ENCODE results near the gene DCST1. TPM values are rescaled to one million over a fixed set of nuclear protein-coding genes. Genes with fewer than 3 reads are reported as not detected.
A peak's percentile ranks its signal among the peaks of the same experiment; 100 is the strongest.
"Not testable (repeated sequence)": the region's sequence is repeated elsewhere in the genome, so short reads cannot be mapped to it uniquely, and the experiment has no call there.

Gene DCST1, protein sequence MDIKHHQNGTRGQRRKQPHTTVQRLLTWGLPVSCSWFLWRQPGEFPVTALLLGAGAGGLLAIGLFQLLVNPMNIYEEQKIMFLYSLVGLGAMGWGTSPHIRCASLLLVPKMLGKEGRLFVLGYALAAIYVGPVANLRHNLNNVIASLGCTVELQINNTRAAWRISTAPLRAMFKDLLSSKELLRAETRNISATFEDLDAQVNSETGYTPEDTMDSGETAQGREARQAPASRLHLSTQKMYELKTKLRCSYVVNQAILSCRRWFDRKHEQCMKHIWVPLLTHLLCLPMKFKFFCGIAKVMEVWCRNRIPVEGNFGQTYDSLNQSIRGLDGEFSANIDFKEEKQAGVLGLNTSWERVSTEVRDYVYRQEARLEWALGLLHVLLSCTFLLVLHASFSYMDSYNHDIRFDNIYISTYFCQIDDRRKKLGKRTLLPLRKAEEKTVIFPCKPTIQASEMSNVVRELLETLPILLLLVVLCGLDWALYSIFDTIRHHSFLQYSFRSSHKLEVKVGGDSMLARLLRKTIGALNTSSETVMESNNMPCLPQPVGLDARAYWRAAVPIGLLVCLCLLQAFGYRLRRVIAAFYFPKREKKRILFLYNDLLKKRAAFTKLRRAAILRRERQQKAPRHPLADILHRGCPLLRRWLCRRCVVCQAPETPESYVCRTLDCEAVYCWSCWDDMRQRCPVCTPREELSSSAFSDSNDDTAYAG
- total RNA-seq = not detected

DNA sequence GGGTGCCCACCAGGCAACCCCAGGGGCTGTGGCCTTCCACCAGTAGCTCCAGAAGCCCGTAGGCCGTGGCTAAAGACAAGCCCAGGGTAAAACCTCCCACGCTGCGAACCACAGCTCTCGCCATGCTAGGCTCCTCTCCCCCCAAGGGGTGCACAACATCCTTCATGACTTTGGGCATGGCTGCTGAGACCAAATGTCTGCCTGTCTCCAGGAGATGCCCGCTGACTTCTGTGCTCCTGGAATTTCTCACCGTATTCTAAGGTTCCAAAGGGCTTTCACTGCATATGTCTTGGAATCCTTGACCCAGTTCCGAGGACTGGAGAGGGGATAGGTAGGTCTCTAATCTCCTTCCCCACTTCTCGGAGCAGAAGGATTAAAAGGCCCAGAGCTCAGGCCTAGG lies at the start of gene DCST1, which contains the start of gene DCST2:
Gene DCST1 (plus strand): TSS at position 301 of the 400 bp plus-strand sequence. CDS start 213 bp downstream, outside the sequence.
Gene DCST2 (minus strand): TSS at position 258 of the 400 bp plus-strand sequence. CDS start 80 bp downstream, at position 178.
- no peak for DNase-seq (ENCODE audit: low spot score)

DNA sequence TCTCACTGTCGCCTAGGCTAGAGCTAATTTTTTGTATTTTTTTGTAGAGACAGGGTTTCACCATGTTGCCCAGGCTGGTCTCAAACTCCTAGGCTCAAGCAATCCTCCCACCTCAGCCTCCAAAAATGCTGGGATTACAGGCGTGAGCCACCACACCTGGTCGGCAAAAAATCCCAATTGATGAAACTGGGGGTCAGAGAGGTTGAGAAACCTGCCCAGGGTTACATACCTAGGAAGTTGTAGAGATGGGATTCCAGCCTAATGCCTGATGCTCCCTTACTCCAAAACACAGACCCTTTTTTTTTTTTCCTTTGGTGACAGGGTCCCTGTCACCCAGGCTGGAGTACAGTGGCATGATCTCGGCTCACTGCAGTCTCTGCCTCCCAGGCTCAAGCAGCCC lies 46.9 kb upstream of the DCST1 start:
- not testable (repeated sequence) for DNase-seq (ENCODE audit: low spot score)

DNA sequence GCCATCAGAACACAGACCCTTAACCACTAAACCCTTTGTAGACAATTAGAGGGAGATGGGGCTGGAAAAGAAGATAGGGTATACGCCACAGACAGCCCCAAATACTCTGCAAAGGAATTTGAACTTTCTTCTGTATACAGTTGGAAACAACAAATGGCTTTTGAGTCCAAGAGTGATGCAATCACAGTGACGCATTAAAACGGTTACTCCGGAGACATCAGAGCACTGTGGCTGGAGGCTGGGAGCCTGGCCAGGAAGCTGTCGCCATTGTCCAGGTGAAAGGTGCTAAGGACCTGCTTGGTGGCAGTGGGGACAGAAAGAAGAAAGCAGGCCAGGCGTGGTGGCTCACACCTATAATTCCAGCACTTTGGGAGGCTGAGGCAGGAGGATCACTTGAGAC lies 46.3 kb upstream of the DCST1 start:
- DNase-seq (ENCODE audit: low spot score) = no peak

DNA sequence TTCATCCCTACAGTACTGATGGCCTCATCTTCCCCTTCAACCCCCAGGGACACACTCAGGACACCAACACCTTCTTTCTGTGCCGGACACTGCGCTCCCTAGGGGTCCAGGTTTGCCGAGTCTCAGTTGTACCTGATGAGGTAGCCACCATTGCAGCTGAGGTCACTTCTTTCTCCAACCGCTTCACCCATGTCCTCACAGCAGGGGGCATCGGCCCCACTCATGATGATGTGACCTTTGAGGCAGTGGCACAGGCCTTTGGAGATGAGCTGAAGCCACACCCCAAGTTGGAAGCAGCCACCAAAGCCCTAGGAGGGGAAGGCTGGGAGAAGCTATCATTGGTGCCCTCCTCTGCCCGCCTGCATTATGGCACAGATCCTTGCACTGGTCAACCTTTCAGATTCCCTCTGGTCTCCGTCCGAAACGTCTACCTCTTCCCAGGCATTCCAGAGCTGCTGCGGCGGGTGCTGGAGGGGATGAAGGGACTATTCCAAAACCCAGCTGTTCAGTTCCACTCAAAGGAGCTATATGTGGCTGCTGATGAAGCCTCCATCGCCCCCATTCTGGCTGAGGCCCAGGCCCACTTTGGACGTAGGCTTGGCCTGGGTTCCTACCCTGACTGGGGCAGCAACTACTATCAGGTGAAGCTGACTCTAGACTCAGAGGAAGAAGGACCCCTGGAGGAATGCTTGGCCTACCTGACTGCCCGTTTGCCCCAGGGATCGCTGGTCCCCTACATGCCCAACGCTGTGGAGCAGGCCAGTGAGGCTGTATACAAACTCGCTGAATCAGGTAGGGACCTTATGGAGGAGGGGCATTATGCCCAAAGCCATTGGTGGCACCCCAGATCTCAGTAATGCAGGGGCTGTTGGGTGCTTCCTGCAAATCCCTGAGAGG lies 45.3 kb upstream of the DCST1 start:
- DNase-seq (ENCODE audit: low spot score) = no peak

DNA sequence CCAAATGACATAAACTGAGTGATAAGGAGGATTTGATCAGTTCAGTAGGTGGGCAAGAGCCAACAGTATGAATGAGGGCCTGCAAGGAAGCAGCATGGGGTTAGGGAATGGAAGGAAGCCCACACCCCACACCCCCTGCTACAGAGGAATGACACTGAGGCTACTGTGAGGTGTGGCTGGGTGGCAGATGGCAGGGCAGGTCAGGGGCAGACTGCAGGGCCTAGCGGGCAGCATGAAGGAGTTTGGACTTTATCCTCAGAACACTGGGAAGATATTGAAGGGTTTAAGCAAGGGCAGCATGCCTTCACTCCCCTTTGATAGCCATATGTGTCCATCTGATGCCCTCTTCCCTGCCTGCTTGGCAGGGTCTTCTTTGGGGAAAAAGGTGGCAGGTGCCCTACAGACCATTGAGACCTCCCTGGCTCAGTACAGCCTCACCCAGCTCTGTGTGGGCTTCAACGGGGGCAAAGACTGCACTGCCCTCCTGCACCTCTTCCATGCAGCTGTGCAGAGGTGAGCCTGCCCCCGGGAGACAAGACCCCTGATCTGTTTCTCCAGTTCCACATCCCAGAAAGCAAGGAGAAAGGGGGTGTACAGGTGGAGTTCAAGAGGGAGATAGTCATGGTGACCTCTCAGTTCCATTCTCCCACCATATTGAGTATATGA lies 44.3 kb upstream of the DCST1 start:
- DNase-seq (ENCODE audit: low spot score) = no peak

DNA sequence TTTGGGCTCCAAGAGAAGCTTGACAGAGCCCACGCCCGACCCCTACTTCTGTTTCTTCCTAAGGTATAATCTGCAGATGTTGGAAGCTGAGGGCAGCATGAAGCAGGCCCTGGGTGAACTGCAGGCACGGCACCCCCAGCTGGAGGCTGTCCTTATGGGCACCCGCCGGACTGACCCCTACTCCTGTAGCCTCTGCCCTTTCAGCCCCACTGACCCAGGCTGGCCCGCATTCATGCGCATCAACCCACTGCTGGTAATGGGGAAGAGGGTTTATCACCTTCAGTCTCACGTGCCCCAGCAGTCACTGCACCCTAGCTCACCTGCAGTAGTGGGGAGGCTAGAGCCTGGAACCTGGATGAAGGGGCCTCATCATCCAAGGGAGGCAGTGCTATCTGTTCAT lies 43.3 kb upstream of the DCST1 start:
- no peak for DNase-seq (ENCODE audit: low spot score)

DNA sequence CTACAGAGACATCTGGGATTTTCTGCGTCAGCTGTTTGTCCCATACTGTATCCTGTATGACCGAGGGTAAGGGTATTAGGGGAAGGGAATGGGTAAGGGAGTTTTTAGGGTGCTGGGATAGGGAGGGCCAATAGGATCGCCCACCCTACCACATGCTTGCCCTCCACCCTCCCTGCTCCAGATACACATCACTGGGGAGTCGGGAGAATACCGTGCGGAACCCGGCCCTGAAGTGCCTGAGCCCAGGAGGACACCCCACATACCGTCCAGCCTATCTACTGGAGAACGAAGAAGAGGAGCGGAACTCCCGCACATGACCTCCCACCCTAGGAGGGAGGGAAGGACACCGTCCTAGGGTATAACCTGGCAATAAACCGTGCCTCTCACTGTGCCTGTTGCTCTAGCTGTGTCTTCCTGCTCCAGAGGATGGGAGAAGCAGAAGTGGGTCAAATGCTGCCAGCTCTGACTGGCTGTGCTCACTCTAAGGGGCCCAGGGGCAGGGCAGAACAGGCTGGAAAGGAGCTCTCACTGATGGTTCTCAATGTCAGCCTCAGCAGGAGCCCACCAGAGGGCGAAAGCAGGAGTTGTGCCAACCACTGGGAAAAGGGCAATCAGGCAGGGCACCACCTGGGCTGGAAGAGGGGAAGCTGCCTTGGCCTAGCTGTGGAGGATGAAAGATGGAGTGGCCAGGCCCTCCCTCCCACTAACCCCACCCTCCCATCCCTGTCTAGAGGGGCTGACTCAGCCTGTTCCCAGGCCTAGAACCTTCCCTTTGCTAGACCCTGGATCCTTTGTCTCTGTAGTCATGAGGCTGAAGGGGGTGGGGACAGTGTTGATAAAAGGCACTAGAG lies 40.7 kb upstream of the DCST1 start:
- no peak for DNase-seq (ENCODE audit: low spot score)

DNA sequence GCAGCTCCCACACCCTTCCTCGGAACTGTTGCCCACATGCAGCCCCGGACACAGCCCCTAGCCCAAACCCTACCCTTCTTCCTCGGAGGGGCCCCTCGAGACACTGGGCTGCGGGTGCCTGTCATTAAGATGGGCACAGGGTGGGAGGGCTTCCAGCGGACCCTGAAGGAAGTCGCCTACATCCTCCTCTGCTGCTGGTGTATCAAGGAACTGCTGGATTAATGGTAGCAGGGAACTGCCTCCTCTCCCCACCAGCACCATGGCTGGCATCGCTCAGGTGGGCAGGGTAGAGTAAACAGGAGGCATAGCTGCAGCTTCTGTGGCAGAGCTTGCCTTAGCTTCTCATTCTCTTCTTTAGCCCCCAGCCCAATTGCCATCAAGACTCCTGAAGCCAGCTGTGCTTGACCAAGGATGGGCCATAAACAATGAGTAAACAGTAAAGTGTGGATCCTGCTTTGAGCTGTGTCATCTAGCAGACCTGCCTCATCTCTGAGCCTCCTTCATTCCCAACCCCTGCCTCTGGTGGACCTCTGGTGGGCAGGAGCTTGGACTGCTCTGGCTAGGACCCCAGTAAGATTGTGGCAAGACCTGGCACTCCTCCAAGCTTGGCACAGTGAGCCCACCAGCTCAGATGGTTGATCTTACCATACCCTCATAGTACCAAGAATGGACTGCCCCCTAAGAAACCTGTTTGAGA lies 39.9 kb upstream of the DCST1 start, which contains the start of gene LENEP:
Gene LENEP (plus strand): TSS at position 15 of the 697 bp plus-strand sequence. CDS start 22 bp downstream, at position 37.
- DNase-seq (ENCODE audit: low spot score) = no peak

DNA sequence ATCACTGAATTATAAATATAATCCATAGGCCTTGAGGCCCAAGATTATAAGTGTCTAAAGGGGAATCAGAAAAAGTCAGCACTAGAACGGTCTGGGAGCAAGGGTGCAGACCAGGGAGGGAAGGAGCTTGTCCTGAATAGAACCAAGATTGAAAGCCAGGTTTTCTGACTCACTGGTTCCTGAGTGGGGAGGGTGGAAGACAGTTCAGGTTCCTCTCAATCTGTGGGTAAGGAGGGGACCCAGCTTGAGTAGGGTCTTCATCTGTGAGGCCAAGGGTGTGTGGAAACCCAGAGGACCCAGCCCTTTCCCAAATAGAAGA lies 39.4 kb upstream of the DCST1 start:
- no peak for DNase-seq (ENCODE audit: low spot score)

DNA sequence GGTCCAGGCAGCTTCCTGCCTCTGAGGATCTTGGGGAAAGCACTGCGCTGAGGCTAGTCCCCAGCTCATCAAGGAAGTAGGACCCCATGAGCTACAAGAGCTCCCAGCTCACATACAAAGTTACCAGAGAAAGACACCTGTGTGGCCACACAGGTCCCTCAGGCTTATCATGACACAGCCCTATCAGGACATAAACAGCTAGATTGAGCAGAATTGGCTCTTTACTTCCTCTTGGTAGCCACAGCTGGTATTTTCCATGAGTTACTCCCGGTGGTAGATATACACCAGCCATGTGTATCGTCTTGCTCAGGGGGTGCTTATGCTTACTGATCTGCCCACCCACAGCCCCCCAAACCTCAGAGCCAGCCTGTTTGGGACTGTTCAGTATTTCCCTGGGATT lies 39.0 kb upstream of the DCST1 start:
- no peak for DNase-seq (ENCODE audit: low spot score)

DNA sequence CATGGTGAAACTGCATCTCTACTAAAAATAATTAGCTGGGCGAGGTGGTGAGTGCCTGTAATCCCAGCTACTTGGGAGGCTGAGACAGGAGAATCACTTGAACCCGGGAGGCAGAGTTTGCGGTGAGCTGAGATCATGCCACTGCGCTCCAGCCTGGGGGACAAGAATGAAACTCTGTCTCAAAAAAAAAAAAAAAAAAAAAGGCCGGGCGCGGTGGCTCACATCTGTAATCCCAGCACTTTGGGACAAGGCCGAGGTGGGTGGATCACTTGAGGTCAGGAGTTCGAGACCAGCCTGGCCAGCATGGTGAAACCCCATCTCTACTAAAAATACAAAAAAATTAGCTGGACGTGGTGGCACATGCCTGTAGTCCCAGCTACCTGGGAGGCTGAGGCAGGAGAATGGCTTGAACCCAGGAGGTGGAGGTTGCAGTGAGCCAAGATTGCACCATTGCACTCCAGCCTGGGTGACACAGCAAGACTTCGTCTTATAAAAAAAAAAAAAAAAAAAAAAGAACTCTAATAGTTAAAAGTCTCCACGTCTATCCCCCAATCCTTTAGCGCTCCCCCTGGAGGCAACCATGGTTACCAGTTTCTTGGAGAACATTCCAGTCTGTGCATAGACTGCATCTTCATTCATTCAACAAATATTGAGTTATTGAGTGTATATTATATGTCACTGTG lies 38.2 kb upstream of the DCST1 start:
- DNase-seq (ENCODE audit: low spot score) = peak; percentile 58

DNA sequence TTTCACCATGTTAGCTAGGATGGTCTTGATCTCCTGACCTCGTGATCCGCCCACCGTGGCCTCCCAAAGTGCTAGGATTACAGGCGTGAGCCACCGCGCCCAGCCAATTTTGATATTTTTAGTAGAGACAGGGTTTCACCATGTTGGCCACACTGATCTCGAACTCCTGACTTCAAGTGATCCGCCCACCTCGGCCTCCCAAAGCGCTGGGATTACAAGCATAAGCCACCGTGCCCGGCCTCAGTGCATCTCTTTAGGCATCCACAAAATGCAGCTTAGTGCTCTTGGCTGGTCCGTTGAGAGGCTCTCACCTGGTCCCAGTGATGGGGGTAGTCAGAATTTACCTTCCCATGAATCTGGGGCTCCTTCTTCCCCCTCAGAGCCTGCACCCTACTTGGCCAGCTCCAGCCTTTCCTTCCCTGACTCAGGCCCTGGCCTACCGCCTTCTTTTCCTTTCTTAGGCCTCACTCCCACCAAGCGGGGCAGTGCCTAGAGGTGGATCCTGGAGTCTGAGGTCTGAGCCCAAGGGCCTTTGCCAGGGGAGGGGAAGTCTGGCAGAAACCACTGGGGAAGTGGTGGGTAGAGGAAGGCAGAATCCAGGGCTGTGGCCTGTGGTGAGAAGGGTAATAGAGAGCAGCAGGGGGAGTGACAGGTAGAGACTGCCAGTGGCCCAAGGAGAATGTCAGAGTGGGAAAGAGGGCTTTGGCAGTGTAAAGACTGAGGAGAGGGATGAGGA lies 36.5 kb upstream of the DCST1 start:
- no peak for DNase-seq (ENCODE audit: low spot score)

DNA sequence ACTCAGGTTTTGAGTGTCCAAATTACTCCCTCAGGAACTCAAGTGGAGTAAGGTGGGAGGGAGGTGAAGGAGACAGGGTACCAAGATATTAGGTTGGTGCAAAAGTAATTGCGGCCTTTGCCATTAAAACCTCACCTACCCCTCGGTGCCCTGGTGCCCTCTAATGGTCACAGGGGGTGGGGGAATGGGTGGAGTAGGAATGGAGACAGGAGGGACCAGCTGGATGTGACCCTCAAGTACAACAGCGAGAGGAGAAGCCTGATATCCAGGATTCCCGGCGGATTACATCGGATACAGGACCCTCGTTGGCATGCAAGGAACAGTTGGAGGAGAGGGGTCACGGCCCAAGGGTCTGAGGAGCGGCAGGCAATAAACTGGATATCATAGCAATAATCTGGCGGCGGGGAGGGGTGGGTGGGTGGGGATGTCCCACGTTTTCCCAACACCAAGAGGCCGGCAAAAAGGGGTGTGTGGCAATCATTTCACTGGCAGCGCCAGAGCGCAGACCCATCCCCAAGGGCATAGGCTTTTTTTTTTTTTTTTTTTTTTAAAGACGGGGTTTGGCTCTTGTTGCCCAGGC lies 35.3 kb upstream of the DCST1 start:
- no peak for DNase-seq (ENCODE audit: low spot score)

DNA sequence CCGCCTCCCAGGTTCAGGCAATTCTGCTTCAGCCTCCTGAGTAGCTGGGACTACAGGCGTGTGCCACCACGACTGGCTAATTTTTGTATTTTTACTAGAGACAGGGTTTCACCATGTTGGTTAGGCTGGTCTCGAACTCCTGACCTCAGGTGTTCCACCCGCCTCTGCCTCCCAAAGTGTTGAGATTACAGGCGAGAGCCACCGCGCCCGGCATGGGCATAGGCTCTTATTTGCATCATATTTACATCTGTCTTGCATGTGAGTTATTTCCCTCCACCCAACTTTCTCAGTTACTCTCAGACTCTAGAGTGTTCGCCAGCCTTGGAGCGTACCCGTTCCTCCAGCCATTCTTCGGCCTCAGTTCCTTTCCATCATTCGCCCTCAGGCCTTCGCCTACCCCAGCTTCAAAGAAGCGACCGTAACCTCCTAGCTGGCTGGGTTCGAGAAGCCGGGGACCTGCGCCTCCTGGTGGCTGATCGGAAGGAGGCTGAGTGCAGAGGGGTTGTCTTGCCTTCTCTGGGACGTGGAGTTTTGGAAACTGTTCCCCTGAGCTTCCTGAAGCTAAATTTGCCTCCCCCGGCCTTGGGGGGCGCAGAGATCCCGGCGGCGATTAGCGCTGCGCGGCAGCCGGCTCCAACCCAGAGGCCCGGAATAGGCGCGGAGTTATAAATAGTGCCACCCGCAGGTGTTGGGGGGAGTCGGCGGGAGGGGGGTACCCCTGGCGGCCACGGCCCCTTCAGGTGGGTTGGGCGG lies 34.6 kb upstream of the DCST1 start:
- peak; percentile 71 for DNase-seq (ENCODE audit: low spot score)

DNA sequence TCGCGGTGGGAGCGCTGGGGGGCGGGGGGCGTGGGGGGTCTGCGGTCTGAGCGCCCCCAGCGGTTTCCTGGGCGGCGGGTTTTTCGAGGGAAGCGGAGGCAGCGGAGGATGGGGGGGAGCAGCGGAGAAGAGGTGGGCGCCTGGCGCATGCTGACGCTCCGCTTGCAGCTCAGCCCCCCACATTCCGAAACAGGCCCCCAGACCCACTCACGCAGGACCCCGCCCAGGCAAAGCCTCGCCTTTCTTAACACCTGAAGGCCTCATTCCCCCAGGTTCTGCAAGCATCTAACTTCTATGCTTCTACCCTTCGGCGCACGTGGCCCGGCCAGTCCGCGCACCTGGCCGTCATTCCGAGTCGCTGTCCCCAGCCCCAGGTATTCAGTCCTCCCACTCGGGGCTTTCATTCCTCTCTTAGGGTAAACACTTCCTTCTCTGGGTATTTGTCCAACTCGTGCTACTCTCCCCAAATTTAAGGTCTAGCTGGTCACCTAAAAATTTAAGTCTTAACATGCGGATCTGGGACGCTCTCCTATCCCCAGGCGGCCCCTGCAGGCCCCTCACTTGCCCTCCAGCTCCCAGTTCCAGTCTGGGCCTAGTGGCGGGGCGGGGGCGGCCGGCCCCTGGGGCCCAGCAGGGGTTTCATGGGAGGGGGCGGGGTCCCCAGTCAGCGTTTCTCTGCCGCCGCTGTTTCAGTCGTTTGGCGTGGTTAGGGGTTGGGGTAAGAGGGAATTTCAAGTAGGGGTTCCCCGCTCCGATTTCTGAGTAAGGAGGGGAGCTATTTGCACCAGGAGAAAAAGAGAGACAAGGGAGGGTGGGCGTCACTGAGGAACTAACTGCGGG lies 33.8 kb upstream of the DCST1 start:
- DNase-seq (ENCODE audit: low spot score) = peak; percentile 64

DNA sequence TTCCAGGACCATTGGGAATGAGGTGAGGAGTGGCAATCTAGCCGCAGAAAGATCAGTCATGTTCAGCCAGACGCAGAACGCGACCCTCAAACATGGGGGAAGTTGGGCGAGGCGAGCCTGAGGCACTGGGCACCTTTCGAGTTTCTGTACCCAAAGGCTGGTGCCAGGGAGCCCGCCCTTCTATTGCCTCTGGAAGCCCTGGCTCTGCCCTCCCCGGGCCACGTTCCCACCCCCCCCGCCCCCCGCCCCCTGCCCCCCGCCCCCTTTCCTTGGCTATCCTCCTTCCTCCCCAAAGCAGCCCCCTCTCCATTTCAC lies 33.3 kb upstream of the DCST1 start:
- no peak for DNase-seq (ENCODE audit: low spot score)

Data from ureter (tissue), 1 donor.